ENCODE measurements around the gene KCNT2.
A peak's percentile ranks its signal among the peaks of the same experiment; 100 is the strongest.

- TF ChIP-seq CTCF (IDR thresholded peaks at IDR 0.05; ENCODE audit: low read depth, low read length) (peak; percentile 17), EZH2phosphoT487 (IDR thresholded peaks at IDR 0.05; ENCODE audit: low read depth) (no peak)
Measured at GRCh38 chr1:196477262-196477661, 131.0 kb downstream of the KCNT2 start.

All from OCI-LY3 (cell line).